ENCODE measurements around the gene ELAC1. TPM values are rescaled to one million over a fixed set of nuclear protein-coding genes. Genes with fewer than 3 reads are reported as not detected.

ELAC1 gene
- total and polyA plus RNA-seq, 2 donors (not counting 1 experiment from before 2014, with no cell fraction given) = 7.3 to 8.2 TPM

GRCh38 chr18:50973367-50974126, 5.7 kb downstream of the ELAC1 start:
- no peak overlapping the region for H3K4me2 ChIP-seq (ENCODE audit: extremely low read depth, insufficient read depth, low read length)
- no peaks in the 10 kb centered on the region for H4K20me1 ChIP-seq (ENCODE audit: control insufficient read depth, extremely low read depth, insufficient read depth, low read length)
- peaks cover 4% of the 10 kb centered on the region for H3K36me3 ChIP-seq (ENCODE audit: control insufficient read depth, insufficient read depth, low read length)
- H3K9ac ChIP-seq (ENCODE audit: insufficient read depth, low read length) = no peak overlapping the region
- TF ChIP-seq EZH2 (IDR thresholded peaks at IDR 0.05; ENCODE audit: low read length, missing control alignments) = no peak
- TF ChIP-seq, protein P1, sequence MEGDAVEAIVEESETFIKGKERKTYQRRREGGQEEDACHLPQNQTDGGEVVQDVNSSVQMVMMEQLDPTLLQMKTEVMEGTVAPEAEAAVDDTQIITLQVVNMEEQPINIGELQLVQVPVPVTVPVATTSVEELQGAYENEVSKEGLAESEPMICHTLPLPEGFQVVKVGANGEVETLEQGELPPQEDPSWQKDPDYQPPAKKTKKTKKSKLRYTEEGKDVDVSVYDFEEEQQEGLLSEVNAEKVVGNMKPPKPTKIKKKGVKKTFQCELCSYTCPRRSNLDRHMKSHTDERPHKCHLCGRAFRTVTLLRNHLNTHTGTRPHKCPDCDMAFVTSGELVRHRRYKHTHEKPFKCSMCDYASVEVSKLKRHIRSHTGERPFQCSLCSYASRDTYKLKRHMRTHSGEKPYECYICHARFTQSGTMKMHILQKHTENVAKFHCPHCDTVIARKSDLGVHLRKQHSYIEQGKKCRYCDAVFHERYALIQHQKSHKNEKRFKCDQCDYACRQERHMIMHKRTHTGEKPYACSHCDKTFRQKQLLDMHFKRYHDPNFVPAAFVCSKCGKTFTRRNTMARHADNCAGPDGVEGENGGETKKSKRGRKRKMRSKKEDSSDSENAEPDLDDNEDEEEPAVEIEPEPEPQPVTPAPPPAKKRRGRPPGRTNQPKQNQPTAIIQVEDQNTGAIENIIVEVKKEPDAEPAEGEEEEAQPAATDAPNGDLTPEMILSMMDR (conservative IDR thresholded peaks at IDR 0.05 in 1 of 2, IDR thresholded peaks at IDR 0.05 in 1 of 2; ENCODE audit: low read depth in 1 of 2, low read length in 2 of 2) = no peak
- peak; percentile 45 to 59 for DNase-seq (ENCODE audit: low read depth in 2 of 2)
- H3K27ac ChIP-seq (ENCODE audit: insufficient read depth, low read length) = no peak overlapping the region
- peaks cover 11% of the 10 kb centered on the region for H3K79me2 ChIP-seq (ENCODE audit: control insufficient read depth, insufficient read depth, low read length)
- no peak overlapping the region for H3K4me3 ChIP-seq (replicated peaks in 1 of 4; ENCODE audit: control extremely low read depth in 1 of 4, insufficient read depth in 1 of 4, low read depth in 3 of 4, low read length in 4 of 4)
- H3K4me1 ChIP-seq (ENCODE audit: control insufficient read depth, extremely low read depth, insufficient read depth, low read length) = no peaks in the 10 kb centered on the region
- H3K27me3 ChIP-seq (ENCODE audit: control insufficient read depth, insufficient read depth, low read length) = no peaks in the 10 kb centered on the region
- no peaks in the 10 kb centered on the region for H3K9me3 ChIP-seq (ENCODE audit: control insufficient read depth, insufficient read depth, low read depth, low read length)
- no peak overlapping the region for H2AFZ ChIP-seq (ENCODE audit: low read length)

DNA sequence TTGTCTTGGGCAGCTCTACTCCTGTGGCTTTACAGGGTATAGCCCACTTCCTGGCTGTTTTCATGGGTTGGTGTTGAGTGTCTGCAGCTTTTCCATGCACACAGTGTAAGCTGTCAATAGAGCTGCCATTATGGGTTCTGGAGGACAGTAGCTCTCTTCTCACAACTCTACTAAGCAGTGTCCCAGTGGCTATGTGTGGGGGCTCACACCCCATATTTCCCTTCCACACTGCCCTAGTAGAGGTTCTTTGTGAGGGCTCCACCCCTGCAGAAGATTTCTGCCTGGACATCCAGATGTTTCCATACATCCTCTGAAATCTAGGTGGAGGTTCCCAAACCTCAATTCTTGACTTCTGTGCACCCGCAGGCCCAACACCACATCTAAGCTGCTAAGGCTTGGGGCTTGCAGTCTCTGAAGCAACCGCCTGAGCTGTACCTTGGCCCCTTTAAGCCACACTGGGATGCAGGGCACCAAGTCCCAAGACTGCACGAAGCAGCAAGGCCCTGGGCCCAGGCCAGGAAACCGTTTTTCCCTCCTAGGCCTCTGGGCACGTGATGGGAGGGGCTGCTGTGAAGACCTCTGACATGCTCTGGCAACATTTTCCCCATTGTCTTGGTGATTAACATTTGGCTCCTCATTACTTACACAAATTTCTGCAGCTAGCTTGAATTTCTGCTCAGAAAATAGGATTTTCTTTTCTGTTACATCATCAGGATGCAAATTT, 9.4 kb downstream of the ELAC1 start:
- Histone ChIP-seq H3K9ac (ENCODE audit: insufficient read depth, low read length) (no peak overlapping the region), H2AFZ (ENCODE audit: low read length) (no peak overlapping the region), H3K4me3 (replicated peaks in 1 of 4; ENCODE audit: control extremely low read depth in 1 of 4, insufficient read depth in 1 of 4, low read depth in 3 of 4, low read length in 4 of 4) (no peak overlapping the region), H3K36me3 (ENCODE audit: control insufficient read depth, insufficient read depth, low read length) (peaks cover 4% of the 10 kb centered on the region), H4K20me1 (ENCODE audit: control insufficient read depth, extremely low read depth, insufficient read depth, low read length) (no peaks in the 10 kb centered on the region), H3K27ac (ENCODE audit: insufficient read depth, low read length) (no peak overlapping the region), H3K27me3 (ENCODE audit: control insufficient read depth, insufficient read depth, low read length) (no peaks in the 10 kb centered on the region), H3K79me2 (ENCODE audit: control insufficient read depth, insufficient read depth, low read length) (no peaks in the 10 kb centered on the region), H3K4me1 (ENCODE audit: control insufficient read depth, extremely low read depth, insufficient read depth, low read length) (no peaks in the 10 kb centered on the region), H3K4me2 (ENCODE audit: extremely low read depth, insufficient read depth, low read length) (no peak overlapping the region), H3K9me3 (ENCODE audit: control insufficient read depth, insufficient read depth, low read depth, low read length) (no peaks in the 10 kb centered on the region)
- TF ChIP-seq EZH2 (IDR thresholded peaks at IDR 0.05; ENCODE audit: low read length, missing control alignments) = no peak
- TF ChIP-seq, protein P1 (conservative IDR thresholded peaks at IDR 0.05 in 1 of 2, IDR thresholded peaks at IDR 0.05 in 1 of 2; ENCODE audit: low read depth in 1 of 2, low read length in 2 of 2) = no peak
- no peak for DNase-seq (ENCODE audit: low read depth in 2 of 2)

DNA sequence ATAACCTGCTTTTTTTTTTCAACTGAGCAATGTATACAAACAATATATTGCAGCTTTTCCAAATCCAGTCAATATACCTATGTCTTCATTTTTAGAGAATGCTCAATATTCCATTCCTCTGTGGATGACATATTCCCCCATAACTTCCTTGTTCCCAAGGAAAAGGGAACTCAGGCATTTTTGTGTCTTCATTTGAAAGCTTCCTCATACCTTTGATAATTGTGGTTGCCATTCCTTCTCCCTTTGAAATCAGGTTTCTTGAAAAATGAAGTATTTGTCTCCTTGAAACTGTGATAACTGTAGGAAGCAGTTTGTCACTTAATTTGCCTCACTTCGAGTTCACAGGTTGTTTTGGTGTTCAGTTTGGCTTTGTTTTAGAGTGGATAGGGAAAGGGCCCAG, 13.5 kb downstream of the ELAC1 start:
- Histone ChIP-seq H3K4me1 (ENCODE audit: control insufficient read depth, extremely low read depth, insufficient read depth, low read length) (peaks cover 3% of the 10 kb centered on the region), H3K9ac (ENCODE audit: insufficient read depth, low read length) (no peak overlapping the region), H3K9me3 (ENCODE audit: control insufficient read depth, insufficient read depth, low read depth, low read length) (no peaks in the 10 kb centered on the region), H3K79me2 (ENCODE audit: control insufficient read depth, insufficient read depth, low read length) (no peaks in the 10 kb centered on the region), H3K4me2 (ENCODE audit: extremely low read depth, insufficient read depth, low read length) (no peak overlapping the region), H3K27ac (ENCODE audit: insufficient read depth, low read length) (no peak overlapping the region), H4K20me1 (ENCODE audit: control insufficient read depth, extremely low read depth, insufficient read depth, low read length) (no peaks in the 10 kb centered on the region), H3K27me3 (ENCODE audit: control insufficient read depth, insufficient read depth, low read length) (no peaks in the 10 kb centered on the region), H3K4me3 (replicated peaks in 1 of 4; ENCODE audit: control extremely low read depth in 1 of 4, insufficient read depth in 1 of 4, low read depth in 3 of 4, low read length in 4 of 4) (no peak overlapping the region), H3K36me3 (ENCODE audit: control insufficient read depth, insufficient read depth, low read length) (peaks cover 4% of the 10 kb centered on the region), H2AFZ (ENCODE audit: low read length) (no peak overlapping the region)
- peak in 1 of 2 donors; percentile 59 for DNase-seq (ENCODE audit: low read depth in 2 of 2)
- TF ChIP-seq, protein P1 (conservative IDR thresholded peaks at IDR 0.05 in 1 of 2, IDR thresholded peaks at IDR 0.05 in 1 of 2; ENCODE audit: low read depth in 1 of 2, low read length in 2 of 2) = no peak
- no peak for TF ChIP-seq EZH2 (IDR thresholded peaks at IDR 0.05; ENCODE audit: low read length, missing control alignments)

Measured in fibroblast of lung (primary cell).